Sciatic nerve (tissue), 2 donors: ENCODE data around the gene SPA17. TPM values are rescaled to one million over a fixed set of nuclear protein-coding genes. Genes with fewer than 3 reads are reported as not detected.

Experiments
- ATAC-seq: fragments of 200-7000 bp; cut with Tn5 transposase; one replicate; pipeline ENCODE4 v1.9.1; 2020; ENCODE audit warnings: mild to moderate bottlenecking, moderate library complexity
- DNase-seq: peaks from one replicate; pipeline ENCODE4 v3.0.0-alpha.2; 2020; ENCODE audit warnings: low spot score
- intact Hi-C: fragments of 100-400 bp; cut with DNase I; formaldehyde crosslinking; loops from one replicate; pipeline ENCODE4 v1.14.2; 2022
- total RNA-seq: library from RNA; stranded (reverse); fragmentation: NEBNext Ultra II Directional; extraction: Animal tissue kit (Norgen Biotek cat#: 25700); gene quantifications from one replicate; pipeline ENCODE4 v1.2.1, GENCODE V29; 2021
- donor health status: DM: no; HTN: no; CAD: no.
- donor health status: DM: no; HTN: no; CAD: no.

The SPA17 gene
- 2.5 TPM for total RNA-seq

GRCh38 chr11:124673333-124674167 is at the start of gene SPA17, which contains the start of gene SIAE:
Gene SPA17, plus strand, starts transcription at chr11:124673904. Its CDS starts 1,361 bp downstream, at chr11:124675265.
Gene SIAE, minus strand, starts transcription at chr11:124673739. Its CDS starts 31 bp downstream, at chr11:124673708.
- intact Hi-C loops, result loop anchor here (10.0 kb wide), 2 partner anchors 71 to 191 kb away; partner anchors contain the start of gene ROBO3
- ATAC-seq, result peak; percentile 99
- peak; percentile 95 for DNase-seq

GRCh38 chr11:124625504-124626168 is 48.1 kb upstream of the SPA17 start:
- intact Hi-C loops, result no loop called here
- no peak for ATAC-seq
- DNase-seq, result no peak

GRCh38 chr11:124627546-124627945 is 46.2 kb upstream of the SPA17 start:
- intact Hi-C loops, result no loop called here
- DNase-seq (no peak), ATAC-seq (no peak)

GRCh38 chr11:124629961-124630360 is 43.7 kb upstream of the SPA17 start:
- no peak for ATAC-seq
- no peak for DNase-seq
- intact Hi-C loops, result no loop called here

GRCh38 chr11:124633355-124633754 is 40.3 kb upstream of the SPA17 start:
- DNase-seq, result no peak
- no peak for ATAC-seq
- intact Hi-C loops, result no loop called here

- ATAC-seq (no peak), DNase-seq (no peak)
- intact Hi-C loops, result no loop called here
Measured at GRCh38 chr11:124635932-124636331, 37.8 kb upstream of the SPA17 start.

DNA sequence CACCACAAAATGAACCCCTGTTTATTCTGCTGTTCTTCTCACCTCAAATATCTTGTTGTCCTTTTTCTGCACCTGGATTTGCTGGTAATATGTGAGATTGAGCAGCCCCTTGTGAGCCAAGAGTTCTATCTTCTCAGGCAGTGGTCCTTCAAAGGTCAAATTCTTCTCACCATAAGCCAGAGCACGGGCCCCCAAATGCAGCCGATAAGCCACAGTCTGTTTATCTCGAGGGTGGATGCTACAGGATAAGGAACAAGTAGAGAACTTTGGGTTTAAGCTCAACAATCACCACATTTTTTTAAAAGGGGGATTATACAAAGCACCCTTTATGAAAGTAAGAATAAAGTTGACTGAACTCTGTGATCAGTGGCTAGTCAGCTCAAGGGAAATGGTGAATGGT is 35.2 kb upstream of the SPA17 start:
- intact Hi-C loops, result no loop called here
- DNase-seq (no peak), ATAC-seq (no peak)

DNA sequence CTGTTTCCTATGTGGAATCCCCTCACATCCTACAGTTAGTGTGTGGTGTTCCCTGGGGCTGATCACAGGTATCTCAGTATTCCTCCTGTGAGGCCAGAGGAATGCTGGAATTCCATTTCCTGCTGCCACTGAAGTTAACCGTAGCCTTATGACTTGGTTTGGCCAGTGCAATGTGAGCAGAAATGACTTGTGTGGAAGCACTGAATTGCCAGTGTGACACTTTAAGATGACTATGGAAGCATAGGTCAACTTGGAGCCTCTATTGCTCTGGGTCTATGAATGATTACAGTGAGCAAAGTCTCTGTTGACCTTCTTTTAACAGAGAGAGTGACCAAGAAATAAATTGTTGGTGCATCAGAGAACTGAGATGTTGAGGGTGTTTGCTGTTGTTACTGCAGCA is 34.5 kb upstream of the SPA17 start:
- ATAC-seq, result no peak
- DNase-seq, result no peak
- intact Hi-C loops, result no loop called here

DNA sequence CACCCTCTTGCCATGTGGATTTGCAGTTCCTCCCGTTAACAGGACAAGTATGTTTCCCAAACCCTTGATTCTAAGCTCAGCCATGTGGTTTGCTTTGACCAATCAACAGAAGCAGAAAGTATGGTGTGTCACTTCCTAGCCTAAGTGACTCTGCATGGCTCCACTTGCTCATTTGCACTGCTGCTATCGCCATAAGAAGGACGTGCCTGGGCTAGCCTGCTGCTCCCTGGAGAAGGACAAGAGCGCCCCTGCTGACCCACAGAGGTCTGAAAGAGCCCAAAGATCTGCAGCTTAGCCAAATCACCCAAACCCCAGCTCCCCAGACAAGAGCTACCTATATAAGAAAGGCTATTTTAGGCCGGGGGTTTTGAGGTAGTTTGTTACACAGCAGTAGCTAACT is 33.0 kb upstream of the SPA17 start:
- DNase-seq, result no peak

GRCh38 chr11:124642628-124643027 is 31.1 kb upstream of the SPA17 start:
- ATAC-seq, result no peak
- intact Hi-C loops, result no loop called here
- DNase-seq, result no peak

More for the DNA sequence above, 33.0 kb upstream of the SPA17 start:
- ATAC-seq, result no peak
- intact Hi-C loops, result no loop called here

- intact Hi-C loops, result no loop called here
- DNase-seq (no peak), ATAC-seq (no peak)
Measured at GRCh38 chr11:124643042-124643604, 30.6 kb upstream of the SPA17 start.

- ATAC-seq, result peak; percentile 58
- DNase-seq, result no peak
- intact Hi-C loops, result no loop called here
Measured at GRCh38 chr11:124643605-124644425, 29.9 kb upstream of the SPA17 start.

DNA sequence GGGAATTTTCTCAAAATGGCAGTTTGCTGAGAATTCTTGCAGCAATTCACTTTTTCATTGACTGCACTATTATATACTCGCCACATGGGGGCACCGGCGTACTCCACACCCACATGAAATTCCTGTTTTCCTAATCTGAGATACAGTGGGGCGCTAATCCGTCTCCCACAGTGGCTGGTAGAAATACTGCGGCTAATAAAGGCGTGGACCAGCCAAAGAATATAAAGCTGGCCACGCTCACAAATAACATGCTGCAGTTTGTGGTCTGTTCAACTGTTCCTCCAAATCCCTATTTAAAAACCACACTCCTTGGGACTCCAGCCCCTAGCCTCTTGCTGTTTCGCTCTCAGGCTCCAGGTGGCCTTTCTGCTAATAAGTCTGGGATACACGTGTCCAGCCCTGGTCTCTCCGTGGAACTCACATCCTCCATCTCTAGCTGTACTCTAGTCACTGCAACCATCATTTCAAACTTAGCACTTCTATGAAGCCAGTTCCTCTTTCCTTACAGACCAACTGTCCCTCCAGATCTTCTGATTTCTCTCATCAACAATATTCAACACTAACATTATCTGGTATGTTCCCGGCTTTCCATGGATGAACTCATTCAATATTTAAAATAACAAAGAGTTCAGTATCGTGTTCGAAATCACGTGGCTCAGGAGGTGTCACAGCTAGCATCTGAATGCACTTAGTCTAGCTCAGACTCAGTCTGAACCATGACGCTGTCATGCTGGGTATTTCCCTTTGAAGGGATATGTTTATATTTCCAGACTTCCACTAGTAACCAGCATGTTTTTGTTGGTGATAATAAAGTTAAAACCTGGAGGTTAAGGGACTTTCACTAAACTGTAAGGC is 29.1 kb upstream of the SPA17 start:
- peak; percentile 92 for ATAC-seq
- DNase-seq, result no peak
- intact Hi-C loops, result no loop called here

GRCh38 chr11:124646148-124646547 is 27.6 kb upstream of the SPA17 start:
- intact Hi-C loops, result no loop called here
- DNase-seq (no peak), ATAC-seq (no peak)

DNA sequence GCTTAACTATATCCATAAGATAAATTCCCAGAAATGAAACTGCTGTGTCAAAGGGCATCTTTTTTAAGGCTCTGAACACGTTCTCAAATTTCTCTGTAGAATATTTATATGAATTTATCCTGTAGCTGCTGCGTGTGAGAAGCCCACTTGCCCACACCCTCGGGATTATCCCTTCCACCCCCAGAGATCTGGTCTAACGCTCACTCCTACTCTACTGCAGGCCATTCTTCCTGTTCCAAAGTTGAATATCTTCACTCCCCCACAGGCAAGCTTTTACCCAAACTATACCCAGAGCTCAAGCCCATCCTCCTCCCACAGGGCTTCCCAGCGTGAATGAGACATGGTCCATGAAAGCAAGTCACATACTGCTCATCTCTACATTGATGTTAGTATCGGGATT is 25.1 kb upstream of the SPA17 start:
- ATAC-seq, result no peak
- intact Hi-C loops, result no loop called here

GRCh38 chr11:124656774-124657630 is 16.7 kb upstream of the SPA17 start:
- DNase-seq (no peak), ATAC-seq (no peak)
- intact Hi-C loops, result no loop called here

More for the DNA sequence above, 25.1 kb upstream of the SPA17 start:
- no peak for DNase-seq

DNA sequence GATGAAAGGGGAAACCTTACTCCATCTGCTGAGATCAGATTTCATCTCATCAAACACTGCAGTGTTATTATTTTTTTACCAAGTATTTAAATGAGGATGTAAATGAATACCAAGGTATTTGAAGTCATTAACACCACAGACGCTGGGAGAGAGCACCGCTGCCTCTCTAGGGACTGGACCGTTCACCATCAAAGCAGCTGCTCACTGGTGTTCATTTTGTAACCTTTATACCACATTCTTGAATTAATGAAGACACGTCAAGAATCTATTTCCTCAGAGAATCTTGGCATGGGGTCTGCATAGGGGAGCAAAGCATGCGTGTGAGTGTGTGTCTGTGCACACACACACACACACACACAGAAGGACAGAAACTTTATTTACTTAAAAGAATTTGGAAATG is 15.8 kb upstream of the SPA17 start:
- intact Hi-C loops, result no loop called here
- no peak for ATAC-seq
- DNase-seq, result no peak
